Right ventricle myocardium superior (tissue), 1 donor: ENCODE measurements around the gene DGKB. TPM values are rescaled to one million over a fixed set of nuclear protein-coding genes. Genes with fewer than 3 reads are reported as not detected.
A peak's percentile ranks its signal among the peaks of the same experiment; 100 is the strongest.
"Not testable (repeated sequence)": the region's sequence is repeated elsewhere in the genome, so short reads cannot be mapped to it uniquely, and the experiment has no call there.

Source experiments
- ATAC-seq: fragments of 200-7000 bp; cut with Tn5 transposase; one replicate; pipeline ENCODE4 v1.9.1; 2020; ENCODE audit warnings: mild to moderate bottlenecking; ENCODE audit not compliant: poor library complexity
- DNase-seq: peaks from one replicate; pipeline ENCODE4 v3.0.0-alpha.2; 2020
- intact Hi-C: fragments of 100-400 bp; cut with DNase I; formaldehyde crosslinking; loops from one replicate; pipeline ENCODE4 v1.11.2; 2022
- total RNA-seq: library from RNA; stranded (reverse); fragmentation: NEBNext Ultra II Directional; extraction: Animal tissue kit (Norgen Biotek cat#: 25700); gene quantifications from one replicate; pipeline ENCODE4 v1.2.1, GENCODE V29; 2021
- donor health status: DM: no; HTN: yes; CAD: no; lungs with severe emphysema.

Gene DGKB
- total RNA-seq, 1 donor from 2014 or later: 0.30 TPM

DNA sequence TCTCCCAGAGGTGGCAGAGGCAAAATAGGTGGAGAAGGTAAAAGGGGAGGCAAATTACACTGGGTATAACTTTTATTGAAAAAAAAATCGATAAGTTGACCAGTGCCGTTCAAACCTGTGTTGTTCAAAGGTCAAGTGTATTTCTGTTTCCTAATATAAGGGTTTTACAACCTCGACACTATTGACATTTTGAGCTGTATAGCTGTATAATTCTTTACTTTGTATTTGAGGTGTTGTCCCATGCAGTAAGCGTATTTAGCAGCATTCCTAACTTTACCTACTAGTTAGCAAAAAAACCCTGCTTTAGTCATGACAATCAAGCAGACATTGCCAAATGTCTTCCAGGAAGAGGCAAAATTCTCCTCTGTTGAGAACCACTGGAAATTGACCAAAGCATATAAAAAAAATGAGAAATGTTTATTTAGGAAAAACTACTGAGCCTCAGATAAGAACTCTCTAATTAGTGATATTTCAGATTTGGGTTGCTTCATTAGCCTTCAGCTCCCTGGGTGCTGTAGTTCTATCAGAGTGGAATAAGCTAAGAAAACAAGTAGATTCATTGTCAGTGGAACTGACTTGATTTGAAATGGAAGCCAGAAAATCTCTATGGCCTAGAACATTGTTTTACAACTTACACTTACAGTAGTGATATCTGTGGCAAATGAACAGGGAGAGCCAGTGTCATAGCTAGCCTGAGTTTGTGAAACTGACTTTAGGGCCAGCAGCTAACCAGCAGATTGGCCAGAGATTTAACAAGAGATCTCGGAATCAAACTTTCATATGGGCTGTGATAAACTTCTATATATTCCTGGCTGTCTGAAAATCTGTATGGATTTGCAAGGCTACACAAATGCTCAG, 331.6 kb downstream of the DGKB start:
- intact Hi-C loops: no loop called here
- ATAC-seq (no peak), DNase-seq (no peak)

DNA sequence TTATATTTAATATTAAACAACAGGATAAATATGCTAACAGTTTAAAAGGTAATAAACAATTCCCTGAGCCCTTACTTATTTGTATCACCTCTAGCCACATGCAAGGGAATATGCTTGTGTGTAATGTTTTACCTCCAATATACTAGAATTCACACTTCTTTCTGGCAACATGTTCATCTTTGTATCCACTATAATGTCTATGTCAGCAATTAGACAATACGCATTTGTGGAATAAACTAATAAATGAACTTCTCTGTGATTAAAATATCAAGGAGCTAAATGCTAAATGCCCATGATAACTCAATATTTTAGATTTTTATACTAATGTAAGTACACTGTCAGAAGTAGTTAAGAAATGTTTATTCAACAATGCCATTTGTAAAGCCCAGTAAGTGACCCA, 350.5 kb downstream of the DGKB start:
- DNase-seq (no peak), ATAC-seq (no peak)

DNA sequence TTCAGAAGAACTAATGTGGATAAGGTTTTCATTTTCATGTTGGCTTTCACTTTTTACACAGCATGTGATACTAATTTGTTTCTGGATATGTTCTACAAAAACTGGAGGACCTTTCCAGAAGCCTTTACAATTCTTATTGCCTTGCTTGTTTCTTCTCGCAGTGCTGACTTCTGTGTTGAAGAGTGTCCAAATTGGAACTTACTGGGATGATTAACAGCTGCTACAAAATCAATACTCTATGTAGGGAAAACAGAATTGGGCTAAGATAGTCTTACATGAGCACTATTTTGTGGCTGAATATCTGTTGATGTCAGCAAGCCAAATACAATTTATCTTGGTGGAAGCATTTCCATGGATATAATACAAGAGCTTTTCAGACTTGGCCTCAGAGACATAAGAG, 351.2 kb downstream of the DGKB start:
- intact Hi-C loops: no loop called here
- ATAC-seq (no peak), DNase-seq (no peak)

More for the DNA sequence above, 350.5 kb downstream of the DGKB start:
- intact Hi-C loops: no loop called here

DNA sequence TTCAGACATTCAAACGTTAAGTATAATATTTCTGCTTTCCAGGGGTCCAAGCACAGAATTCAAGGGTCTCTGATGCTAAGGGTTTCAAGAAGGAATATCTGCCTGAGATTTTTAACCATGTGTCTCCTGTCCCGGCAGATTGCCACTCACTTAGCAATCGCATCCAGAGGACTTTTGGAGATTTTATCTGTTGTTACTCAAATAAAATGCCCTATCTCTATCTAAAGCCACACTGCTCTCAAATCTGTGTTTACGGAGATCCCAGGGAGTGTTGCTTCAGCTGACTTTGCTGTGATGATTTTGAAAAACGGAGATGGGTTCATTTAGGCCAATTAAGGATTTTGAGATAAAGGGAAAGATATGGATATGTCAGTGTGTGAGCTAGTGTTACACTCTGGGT, 359.9 kb downstream of the DGKB start:
- ATAC-seq: no peak
- intact Hi-C loops: no loop called here
- no peak for DNase-seq

DNA sequence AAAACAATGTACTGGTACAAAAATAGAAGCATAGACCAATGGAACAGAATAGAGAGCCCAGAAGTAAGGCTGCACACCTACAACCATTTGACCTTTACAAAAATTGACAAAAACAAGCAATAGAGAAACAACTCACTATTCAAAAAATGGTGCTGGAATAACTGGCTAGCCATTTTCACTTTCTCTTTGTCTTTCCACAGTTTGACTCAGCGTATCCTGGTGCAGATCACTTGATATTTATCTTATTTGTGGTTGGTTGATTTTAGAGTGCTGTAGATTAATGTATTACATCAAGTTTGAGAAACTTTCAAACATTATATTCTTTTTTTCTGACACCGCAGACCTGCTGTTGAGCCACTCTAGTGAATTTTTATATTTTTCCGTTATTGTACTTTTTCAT, 381.4 kb downstream of the DGKB start:
- ATAC-seq (no peak), DNase-seq (no peak)
- intact Hi-C loops: no loop called here

DNA sequence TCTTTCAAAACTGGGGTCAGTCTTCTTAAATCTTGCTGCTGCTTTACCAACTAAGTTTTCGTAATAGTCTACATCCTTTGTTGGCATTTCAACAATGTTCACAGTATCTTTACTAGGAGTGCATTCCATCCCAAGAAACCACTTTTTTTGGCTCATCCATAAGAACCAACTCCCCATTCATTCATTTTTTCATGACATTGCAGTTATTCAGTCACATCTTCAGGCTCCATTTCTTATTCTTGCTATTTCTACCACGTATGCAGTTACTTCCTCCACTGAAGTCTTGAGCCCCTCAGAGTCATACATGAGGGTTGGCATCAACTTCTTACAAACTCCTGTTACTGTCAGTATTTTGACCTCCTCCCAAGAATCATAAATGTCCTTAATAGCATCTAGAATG, 392.3 kb downstream of the DGKB start:
- DNase-seq: no peak
- intact Hi-C loops: no loop called here
- ATAC-seq: no peak

DNA sequence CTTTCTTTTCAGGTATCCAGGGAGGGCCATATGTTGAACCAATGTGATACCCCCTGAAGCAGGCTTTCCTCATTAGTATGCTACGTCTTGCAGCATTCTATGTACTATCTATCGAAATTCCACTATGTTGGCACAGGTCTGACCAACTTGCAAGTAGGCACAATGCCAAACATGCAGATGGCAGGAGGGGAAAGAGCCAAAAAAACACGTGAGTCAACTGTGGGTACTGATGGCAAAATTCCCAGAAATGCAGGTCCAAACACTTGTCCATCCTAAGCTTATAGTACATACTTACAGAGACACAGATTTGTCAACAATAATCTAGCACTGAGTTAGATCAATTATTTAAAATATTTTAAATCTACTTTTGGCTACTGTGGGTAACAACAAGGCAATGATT, 394.9 kb downstream of the DGKB start:
- peak; percentile 60 for ATAC-seq

DNA sequence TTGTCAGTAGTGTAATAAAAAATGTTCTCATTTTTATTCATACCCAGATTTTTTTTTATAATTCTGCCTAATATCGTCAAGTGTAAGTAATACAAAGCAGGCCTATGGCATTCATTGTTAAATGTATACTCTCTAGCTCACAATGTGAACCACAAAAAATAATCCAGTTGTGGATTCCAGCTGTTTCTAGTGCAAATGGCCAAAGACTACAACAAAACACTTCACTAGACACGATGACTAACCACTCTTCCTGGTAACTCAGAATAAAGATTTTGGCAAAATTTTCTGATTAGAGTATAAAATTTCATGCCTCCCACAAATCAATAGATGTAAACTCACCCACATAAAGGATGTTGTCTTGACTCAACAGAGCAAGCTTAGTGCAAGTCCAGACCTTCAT, 396.6 kb downstream of the DGKB start:
- intact Hi-C loops: no loop called here
- DNase-seq (no peak), ATAC-seq (no peak)

More for the DNA sequence above, 394.9 kb downstream of the DGKB start:
- intact Hi-C loops: no loop called here
- no peak for DNase-seq

DNA sequence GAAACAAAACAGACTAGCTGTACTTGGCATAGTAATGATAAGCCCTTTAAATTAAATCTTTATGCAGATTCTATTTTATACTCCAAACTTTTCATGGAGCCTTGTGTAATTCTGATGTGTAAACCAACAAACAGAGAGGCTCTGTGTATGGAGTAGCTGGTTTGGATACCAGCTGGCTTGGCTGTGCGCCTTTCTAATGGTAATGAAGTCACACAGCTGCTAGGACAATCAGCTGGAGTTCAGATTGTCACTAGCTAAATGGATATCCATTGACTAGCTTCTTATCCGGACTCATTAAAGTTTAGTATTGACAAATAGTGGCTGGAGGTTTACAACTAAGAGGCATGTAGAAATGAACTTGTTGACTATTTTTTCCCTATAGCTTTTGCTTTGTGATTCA, 398.4 kb downstream of the DGKB start:
- intact Hi-C loops: no loop called here
- no peak for DNase-seq
- ATAC-seq: no peak

DNA sequence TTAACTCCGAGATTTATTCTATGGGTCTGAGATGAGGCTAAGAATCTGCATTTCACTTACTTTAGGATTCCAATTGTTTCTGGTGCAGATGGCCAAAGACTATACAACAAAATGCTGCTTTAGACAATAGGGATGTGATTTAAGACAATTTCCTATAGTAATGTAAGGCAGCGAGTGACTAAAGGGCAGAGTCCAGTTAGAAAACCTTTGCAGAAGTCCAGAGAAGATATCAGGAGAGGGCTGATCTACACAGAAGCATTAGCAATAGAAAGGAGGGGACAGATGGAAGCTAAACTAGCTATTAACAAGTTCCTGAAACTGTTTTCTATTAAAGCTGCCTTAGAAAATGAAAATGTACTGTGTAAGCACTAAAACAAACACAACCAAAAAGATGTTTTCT, 398.9 kb downstream of the DGKB start:
- no peak for ATAC-seq
- no peak for DNase-seq
- intact Hi-C loops: no loop called here

DNA sequence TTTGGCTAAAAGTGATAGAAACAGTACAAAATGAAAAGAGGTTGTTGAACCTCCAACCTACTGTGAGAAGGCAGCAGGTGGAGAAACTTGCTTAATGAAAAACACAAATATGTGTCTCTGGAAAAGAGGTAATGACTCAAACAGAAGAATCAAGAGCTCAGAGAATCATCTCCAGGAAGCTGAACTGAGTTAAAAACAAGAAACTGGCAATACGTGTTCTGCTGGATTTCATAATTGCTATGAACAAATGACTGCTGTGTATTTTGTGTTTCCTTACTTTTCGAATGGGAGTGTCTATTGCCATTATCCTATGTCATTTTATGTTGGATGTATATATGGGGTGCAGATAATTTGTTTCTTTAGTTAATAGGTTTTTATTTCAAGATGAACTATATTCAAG, 401.1 kb downstream of the DGKB start:
- intact Hi-C loops: no loop called here
- no peak for ATAC-seq

DNA sequence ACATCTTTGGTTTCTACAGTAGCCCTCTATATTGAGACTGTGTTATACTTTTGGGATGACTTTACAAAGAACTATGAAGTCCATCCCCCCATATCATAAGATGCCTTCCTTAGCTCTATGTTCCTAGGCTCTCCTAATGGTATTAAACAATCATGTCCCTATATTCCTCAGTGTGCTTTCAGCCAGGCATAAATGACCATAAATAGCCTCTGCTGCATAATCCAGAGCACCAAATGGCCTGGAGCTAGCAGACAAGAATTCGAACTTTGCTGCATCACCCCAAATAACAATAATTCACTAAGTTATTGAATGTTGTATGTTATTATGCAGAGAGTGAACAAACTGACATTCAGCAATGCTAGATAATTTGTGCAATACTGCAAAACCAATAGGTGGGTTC, 405.2 kb downstream of the DGKB start:
- ATAC-seq (no peak), DNase-seq (no peak)
- intact Hi-C loops: no loop called here

More for the DNA sequence above, 401.1 kb downstream of the DGKB start:
- no peak for DNase-seq

DNA sequence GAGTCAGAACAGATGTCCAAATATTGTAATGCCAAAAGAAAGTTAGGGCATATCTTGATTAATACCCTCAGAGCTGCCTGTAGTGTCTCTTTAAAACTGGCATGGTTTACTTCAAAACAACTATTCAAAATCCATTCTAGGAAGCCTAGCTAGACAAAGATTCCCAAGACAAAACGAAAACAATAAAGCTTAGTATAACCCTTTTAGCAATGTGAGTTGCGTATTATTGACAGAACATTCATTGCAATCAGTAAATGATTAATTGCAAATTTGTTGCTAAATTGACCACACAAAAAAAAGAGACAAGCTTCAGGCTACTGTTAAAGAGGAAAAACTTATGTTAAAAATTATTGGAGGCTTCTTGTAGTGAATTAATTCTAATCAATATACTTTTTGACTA, 406.9 kb downstream of the DGKB start:
- DNase-seq: no peak
- intact Hi-C loops: no loop called here
- ATAC-seq: no peak

DNA sequence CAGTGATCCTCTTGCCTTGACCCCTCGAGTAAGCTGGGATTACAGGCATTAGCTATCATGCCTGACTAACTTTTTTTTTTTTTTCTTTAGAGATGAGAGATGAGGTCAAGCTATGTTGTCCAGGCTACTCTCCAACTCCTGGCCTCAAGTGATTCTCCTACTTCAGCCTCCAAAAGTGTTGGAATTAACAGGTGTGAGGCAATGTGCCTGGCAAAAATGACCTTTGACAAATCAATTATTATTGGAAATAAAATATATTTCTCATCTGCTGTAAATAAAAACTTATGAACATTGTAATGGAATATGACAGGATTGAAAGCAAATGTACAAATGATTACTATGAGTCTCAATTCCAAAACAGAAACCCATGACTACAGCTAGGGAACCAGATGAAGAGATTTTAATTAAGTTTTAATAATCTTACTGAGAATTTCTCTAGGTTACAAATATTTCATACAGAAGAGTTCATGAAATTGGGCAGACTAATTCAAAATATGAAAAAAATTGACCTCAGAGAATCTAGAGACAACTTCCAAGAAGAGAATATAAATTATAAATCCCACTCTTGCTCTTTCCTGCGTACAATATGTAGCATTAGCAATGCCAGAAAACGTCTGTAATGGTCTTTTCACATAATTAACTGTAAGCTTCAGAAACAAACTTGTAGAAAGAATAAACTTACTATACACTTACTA, 414.7 kb downstream of the DGKB start:
- intact Hi-C loops: no loop called here
- no peak for ATAC-seq
- no peak for DNase-seq

DNA sequence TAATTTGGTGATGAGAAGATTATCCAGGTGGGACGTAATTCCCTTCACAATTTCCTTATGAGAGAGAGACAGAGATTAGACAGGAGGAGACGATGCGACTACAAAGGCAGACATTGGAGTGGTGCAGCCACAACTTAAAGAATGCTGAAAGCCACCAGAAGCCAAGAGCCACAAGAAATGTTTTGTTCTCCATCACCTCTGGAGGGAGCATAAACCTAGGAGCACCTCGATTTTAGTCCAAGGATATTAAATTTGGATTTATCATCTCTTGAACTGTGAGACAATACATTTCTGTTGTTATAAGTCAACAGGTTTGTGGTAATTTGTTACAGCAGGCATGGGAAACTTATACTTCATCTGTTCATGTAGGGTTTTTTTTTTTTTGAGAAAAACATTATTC, 418.9 kb downstream of the DGKB start:
- intact Hi-C loops: no loop called here
- DNase-seq (no peak), ATAC-seq (no peak)

DNA sequence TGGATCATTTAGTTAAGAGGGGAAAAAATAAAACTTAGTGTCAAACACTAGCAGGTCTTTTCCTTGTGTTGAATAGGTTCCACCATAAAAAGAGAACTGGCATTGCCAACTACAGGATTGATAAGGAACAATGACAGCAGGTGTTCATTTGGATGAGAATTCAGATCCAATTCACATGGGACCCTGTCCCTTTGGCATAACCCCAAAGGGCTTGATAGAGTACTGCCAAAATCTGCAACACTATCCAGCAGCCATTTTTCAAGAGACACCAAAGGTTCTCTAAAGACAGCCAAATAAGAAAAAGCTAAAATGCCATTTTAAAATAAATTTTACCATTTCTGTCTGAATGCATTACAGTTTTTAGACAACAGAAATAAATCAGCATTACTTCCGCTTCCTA, 422.3 kb downstream of the DGKB start:
- DNase-seq: no peak
- intact Hi-C loops: no loop called here
- ATAC-seq: no peak

DNA sequence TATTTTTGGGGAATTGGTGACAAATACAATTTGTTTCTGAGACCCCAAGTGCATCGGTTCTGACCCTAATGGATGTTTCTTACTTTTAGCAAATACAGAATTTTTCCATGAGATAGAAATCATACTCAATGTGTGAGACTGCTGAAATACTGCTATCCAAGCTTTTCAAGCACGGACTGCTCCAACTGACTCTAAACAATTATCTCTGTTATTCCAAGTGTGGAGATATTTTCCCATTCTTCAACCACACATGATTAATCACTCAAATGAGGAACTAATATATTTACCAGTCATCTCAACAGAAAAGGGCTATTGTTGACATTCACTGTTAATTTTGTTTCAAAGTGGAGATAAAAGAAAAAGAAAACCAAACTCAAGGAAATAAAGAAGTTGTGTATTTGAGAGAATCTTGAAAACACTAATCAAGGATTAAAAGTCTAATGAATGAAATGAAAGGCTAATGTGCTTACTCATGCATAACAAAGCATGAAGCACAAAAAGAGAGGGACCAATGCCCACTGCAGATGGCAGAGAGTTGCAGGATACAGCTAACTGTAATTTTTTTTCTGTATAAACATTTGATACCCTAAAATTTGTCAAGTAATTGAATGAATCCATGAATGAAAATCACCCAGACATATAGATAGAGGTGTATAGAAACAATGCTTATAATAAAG, 423.6 kb downstream of the DGKB start:
- intact Hi-C loops: no loop called here
- no peak for DNase-seq
- no peak for ATAC-seq

DNA sequence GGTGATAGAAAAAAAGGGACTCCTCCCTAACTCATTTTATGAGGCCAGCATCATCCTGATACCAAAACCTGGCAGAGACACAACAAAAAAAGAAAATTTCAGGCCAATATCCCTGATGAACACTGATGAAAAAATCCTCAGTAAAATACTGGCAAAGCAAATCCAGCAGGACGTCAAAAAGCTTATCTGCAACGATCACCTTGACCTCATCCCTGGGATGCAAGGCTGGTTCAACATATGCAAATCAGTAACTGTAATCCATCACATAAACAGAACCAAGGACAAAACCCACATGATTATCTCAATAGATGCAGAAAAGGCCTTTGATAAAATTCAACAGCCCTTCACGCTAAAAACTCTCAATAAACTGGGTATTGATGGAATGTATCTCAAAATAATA, 440.8 kb downstream of the DGKB start:
- DNase-seq, ATAC-seq: not testable (repeated sequence)
- intact Hi-C loops: loop anchor here (10.0 kb wide), 1 partner anchor 1177 kb away; no protein-coding TSS in a partner anchor

DNA sequence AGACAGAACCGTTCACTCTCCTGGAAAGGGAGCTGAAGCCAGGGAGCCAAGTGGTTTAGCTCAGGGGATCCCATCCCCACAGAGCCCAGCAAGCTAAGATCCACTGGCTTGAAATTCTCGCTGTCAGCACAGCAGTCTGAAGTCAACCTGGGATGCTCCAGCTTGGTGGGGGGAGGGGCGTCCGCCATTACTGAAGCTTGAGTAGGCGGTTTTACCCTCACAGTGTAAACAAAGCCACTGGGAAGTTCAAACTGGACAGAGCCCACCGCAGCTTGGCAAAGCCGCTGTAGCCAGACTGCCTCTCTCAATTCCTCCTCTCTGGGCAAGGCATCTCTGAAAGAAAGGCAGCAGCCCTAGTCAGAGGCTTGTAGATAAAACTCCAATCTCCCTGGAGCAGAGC, 443.7 kb downstream of the DGKB start:
- not testable (repeated sequence) for DNase-seq, ATAC-seq
- intact Hi-C loops: loop anchor here (10.0 kb wide), 1 partner anchor 464 kb away; no protein-coding TSS in a partner anchor
